Spinal cord (tissue), 10 donors: ENCODE data around the gene RBM3. TPM values are rescaled to one million over a fixed set of nuclear protein-coding genes. Genes with fewer than 3 reads are reported as not detected.
"Not testable (repeated sequence)": the region's sequence is repeated elsewhere in the genome, so short reads cannot be mapped to it uniquely, and the experiment has no call there.

Experiments used
- DNase-seq, 6 donors: peaks; one replicate each; pipeline versions ENCODE4 v3.0.0 to v3.0.0-alpha.2; 2013 to 2015; ENCODE audit warnings: low spot score in 6 of 6, low read depth in 4 of 6
- H3K27ac ChIP-seq: one replicate; pipeline ENCODE4 v1.5.1; 2013; ENCODE audit warnings: low read depth, low read length, control low read depth
- H3K27me3 ChIP-seq: one replicate; pipeline ENCODE4 v1.6.1; 2013; ENCODE audit warnings: low read length; ENCODE audit not compliant: control insufficient read depth, insufficient read depth
- H3K36me3 ChIP-seq: one replicate; pipeline ENCODE4 v1.6.1; 2013; ENCODE audit warnings: low read length; ENCODE audit not compliant: control insufficient read depth, insufficient read depth
- H3K4me1 ChIP-seq: one replicate; pipeline ENCODE4 v1.6.1; 2013; ENCODE audit warnings: low read length; ENCODE audit not compliant: control insufficient read depth, insufficient read depth
- H3K4me3 ChIP-seq: one replicate; pipeline ENCODE4 v1.5.1; 2013; ENCODE audit warnings: low read depth, low read length, control low read depth
- H3K9me3 ChIP-seq: one replicate; pipeline ENCODE4 v1.6.1; 2013; ENCODE audit warnings: low read length; ENCODE audit not compliant: control insufficient read depth, insufficient read depth
- WGBS: methylation state at CpG from one replicate; pipeline ENCODE4 v1.1.5; 2013; ENCODE audit warnings: missing lambda C conversion rate; ENCODE audit not compliant: insufficient coverage; 5-methylcytosine and 5-hydroxymethylcytosine counted together
- long read RNA-seq, 4 donors: transcript quantifications; one replicate each; lab custom pipeline, GENCODE V29; 2026
- polyA plus RNA-seq, 2 donors: library from polyadenylated mRNA; unstranded; fragments of 120-200 nt; gene quantifications; one replicate each; pipeline ENCODE4 v1.2.1, GENCODE V29; 2013; ENCODE audit not compliant: insufficient read length in 2 of 2
- total RNA-seq, 2 donors: library from RNA; depleted of rRNA in 1 of 2; stranded (reverse); fragments of 120-200 nt in 1 of 2; fragments of >200 nt in 1 of 2; gene quantifications; one replicate each; pipeline versions ENCODE4 v1.2.3 to v1.2.4, GENCODE V29; 2013 to 2014
- donor health status: healthy.

RBM3 gene
- 100 to 1,000 TPM; 116 to 158 TPM for total RNA-seq
- polyA plus RNA-seq, result 100 to 1,000 TPM; 216 to 254 TPM
- long read RNA-seq, donor 1, transcript RBM3-203 (7 exons, 2,162 nt), result major isoform, 39 of 45 reads
- long read RNA-seq, donor 1, partial matches to known transcripts, result 0 of 45 reads
- long read RNA-seq, donor 1, other reads (novel, unspliced or antisense), result 0 of 45 reads
- long read RNA-seq, donor 2, transcript RBM3-203 (7 exons, 2,162 nt), result major isoform, 26 of 35 reads
- long read RNA-seq, donor 2, partial matches to known transcripts, result 6 of 35 reads
- long read RNA-seq, donor 2, other reads (novel, unspliced or antisense), result 0 of 35 reads
- long read RNA-seq, donor 3, transcript RBM3-203 (7 exons, 2,162 nt), result major isoform, 33 of 38 reads
- long read RNA-seq, donor 3, partial matches to known transcripts, result 0 of 38 reads
- long read RNA-seq, donor 3, other reads (novel, unspliced or antisense), result 0 of 38 reads
- long read RNA-seq, donor 4, transcript RBM3-203 (7 exons, 2,162 nt), result major isoform, 76 of 182 reads
- long read RNA-seq, donor 4, transcript RBM3-204 (8 exons, 1,375 nt), result minor isoform, 5 of 182 reads
- long read RNA-seq, donor 4, partial matches to known transcripts, result 81 of 182 reads
- long read RNA-seq, donor 4, other reads (novel, unspliced or antisense), result 10 of 182 reads

DNA sequence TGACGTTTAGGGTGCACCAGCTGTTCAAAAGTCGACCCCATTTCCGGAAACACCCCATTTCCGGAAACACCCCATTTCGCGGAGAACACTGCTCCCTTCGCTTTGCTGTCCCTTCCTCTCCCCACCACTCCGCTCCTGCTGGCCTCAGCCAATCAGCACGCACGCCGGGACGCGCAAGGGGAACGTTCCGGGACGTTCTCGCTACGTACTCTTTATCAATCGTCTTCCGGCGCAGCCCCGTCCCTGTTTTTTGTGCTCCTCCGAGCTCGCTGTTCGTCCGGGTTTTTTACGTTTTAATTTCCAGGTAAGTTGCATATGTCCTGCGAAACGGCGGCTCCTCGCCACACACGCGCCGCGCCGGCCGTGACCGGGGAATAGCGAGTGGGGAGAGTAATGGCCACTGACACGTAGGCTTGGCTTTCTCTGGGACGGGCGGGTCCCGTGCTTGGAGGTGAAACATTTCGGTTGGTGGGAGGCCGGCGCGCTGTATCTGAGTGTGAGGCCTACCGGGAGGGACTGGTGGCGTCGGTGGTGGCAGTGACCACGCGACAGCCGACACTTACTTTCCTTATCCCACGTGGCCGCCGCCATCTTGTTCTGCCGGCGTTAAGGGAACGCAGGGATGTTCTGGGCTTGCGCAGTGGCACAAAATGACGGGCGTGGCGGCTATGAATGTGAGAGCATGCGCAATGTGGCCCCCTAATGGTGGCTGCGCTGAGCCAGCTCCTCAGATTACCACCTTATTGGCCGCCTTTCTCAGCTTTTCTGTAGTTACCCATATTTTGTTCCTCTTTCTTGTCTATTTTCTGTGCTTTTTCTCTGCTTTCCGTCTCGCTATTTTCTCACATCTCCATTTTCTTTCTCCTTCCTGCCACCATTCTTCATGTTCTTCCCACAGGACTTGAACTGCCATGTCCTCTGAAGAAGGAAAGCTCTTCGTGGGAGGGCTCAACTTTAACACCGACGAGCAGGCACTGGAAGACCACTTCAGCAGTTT lies at the start of gene RBM3:
Gene RBM3, plus strand, starts transcription at position 215 of the 997 bp plus-strand sequence. Its CDS starts 697 bp downstream, at position 912.
- Histone ChIP-seq H3K36me3 (peaks cover 24% of the 10 kb centered on the region), H3K27ac (peak within 1 kb of the TSS; percentile 98), H3K27me3 (no peaks in the 10 kb centered on the region), H3K9me3 (no peaks in the 10 kb centered on the region), H3K4me1 (peaks cover 20% of the 10 kb centered on the region), H3K4me3 (peak within 1 kb of the TSS; percentile 93)
- WGBS, result 28% methylated on average over 67 of the region's 71 CpGs
- peak; percentile 56 to 98 (median 84) for DNase-seq

DNA sequence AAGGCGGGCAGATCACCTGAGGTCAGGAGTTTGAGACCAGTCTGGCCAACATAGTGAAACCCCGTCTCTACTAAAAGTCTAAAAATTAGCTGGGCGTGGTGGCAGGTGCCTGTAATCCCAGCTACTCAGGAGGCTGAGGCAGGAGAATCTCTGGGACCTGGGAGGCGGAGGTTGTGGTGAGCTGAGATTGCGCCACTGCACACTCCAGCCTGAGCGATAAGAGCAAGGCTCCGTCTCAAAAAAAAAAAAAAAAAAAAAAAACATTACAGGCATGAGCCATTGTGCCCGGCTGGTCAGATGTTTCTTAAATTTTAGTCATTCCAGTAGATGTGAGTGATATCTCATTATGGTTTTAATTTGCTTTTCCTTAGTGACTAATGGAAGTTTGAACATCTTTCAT lies 48.4 kb upstream of the RBM3 start:
- DNase-seq, H3K9me3 ChIP-seq, H3K27ac ChIP-seq, H3K27me3 ChIP-seq, H3K4me3 ChIP-seq, H3K4me1 ChIP-seq: not testable (repeated sequence)
- peaks cover 12% of the 10 kb centered on the region for H3K36me3 ChIP-seq
- 86% methylated on average over 2 of the region's 8 CpGs for WGBS

DNA sequence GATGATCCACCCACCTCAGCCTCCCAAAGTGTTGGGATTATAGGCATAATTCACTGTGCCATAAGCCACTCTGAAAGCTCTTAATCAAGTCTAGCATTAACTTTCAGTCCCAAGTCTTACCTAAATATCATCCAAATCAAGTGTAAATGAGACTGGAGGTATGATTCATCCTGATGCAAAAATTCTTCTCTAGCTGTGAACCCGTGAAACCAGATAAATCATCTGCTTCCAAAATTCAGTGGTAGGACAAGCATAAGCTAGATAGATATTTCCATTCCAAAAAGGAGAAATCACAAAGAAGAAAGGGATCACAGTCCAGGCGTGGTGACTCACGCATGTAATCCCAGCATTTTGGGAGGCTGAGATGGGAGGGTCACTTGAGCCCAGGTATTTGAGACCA lies 43.5 kb upstream of the RBM3 start:
- no peak overlapping the region for H3K27ac ChIP-seq
- WGBS, result 100% methylated on average over 1 of the region's 3 CpGs
- H3K27me3 ChIP-seq, result no peaks in the 10 kb centered on the region
- no peak overlapping the region for H3K4me3 ChIP-seq
- DNase-seq, result no peak
- peaks cover 17% of the 10 kb centered on the region for H3K36me3 ChIP-seq
- no peaks in the 10 kb centered on the region for H3K4me1 ChIP-seq
- no peaks in the 10 kb centered on the region for H3K9me3 ChIP-seq

DNA sequence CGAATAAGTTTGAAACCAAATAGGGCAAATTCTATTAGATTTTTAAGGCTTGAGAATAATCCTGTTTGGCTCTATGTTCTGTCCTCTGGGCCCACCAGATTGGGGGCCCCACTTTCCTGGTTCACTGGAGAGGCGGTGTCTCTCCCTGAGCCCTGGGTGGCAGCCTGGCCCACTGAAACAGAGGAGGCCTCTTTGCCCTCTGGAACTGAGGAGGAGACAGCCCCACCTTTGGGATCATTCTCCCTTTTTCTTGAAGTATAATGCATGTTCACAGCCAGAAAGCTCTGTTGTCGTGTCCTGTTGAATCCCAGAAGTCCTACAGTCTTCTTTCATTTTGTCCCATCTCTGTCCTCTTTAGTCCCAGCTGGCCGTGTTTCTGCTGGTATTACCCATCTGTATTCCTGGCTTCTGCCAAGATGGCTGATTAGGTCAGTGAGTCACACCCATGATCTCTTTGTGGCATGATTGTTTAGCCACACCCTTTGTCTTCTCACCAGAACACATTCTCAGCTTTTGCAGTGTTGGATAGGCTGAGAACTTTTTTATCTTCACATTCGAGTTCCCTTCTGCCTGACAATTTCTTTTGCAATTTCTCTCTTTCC lies 42.8 kb upstream of the RBM3 start:
- Histone ChIP-seq H3K9me3 (no peaks in the 10 kb centered on the region), H3K4me3 (no peak overlapping the region), H3K36me3 (peaks cover 17% of the 10 kb centered on the region), H3K4me1 (no peaks in the 10 kb centered on the region), H3K27ac (no peak overlapping the region), H3K27me3 (no peaks in the 10 kb centered on the region)
- WGBS, result 59% methylated on average over 5 of the region's 5 CpGs
- no peak for DNase-seq

DNA sequence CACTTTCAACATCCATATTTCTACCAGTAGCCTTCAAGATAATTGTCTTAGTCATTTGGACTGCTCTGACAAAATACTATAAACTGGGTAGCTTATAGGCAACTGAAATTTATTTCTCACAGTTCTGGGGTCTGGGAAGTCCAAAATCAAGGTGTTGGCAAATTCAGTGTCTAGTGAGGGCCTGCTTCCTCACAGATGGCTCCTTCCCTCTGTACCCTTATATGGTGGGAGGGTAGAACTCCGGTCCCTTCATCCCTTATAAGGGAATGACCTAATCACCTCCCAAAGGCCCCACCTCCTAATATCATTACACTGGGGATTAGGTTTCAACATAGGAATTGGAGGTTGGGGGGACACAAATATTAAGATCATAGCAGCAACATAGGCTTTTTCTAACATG lies 42.1 kb upstream of the RBM3 start:
- WGBS, result no CpG with 5 or more reads among the region's 1 CpG
- Histone ChIP-seq H3K4me1 (no peaks in the 10 kb centered on the region), H3K27me3 (no peaks in the 10 kb centered on the region), H3K36me3 (peaks cover 17% of the 10 kb centered on the region), H3K27ac (no peak overlapping the region), H3K9me3 (no peaks in the 10 kb centered on the region), H3K4me3 (no peak overlapping the region)
- no peak for DNase-seq

DNA sequence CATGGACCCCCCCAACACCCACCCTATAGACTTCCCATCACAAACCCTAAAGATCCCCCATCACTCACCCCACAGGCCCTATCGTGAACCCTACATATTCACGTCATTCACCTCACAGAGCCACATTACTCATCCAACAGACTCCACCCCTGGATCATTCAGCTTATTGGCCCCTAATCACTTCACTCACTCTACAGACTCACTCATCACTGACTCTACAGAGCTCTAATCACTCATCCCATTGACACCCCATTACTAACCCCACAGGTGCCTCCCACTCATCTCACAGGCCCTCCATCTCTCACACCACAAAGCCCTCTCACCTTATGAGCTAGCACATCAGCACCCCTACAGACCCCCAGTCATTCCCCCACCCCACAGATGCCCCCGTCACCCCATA lies 41.1 kb upstream of the RBM3 start:
- DNase-seq, result no peak
- H3K9me3 ChIP-seq, result no peaks in the 10 kb centered on the region

DNA sequence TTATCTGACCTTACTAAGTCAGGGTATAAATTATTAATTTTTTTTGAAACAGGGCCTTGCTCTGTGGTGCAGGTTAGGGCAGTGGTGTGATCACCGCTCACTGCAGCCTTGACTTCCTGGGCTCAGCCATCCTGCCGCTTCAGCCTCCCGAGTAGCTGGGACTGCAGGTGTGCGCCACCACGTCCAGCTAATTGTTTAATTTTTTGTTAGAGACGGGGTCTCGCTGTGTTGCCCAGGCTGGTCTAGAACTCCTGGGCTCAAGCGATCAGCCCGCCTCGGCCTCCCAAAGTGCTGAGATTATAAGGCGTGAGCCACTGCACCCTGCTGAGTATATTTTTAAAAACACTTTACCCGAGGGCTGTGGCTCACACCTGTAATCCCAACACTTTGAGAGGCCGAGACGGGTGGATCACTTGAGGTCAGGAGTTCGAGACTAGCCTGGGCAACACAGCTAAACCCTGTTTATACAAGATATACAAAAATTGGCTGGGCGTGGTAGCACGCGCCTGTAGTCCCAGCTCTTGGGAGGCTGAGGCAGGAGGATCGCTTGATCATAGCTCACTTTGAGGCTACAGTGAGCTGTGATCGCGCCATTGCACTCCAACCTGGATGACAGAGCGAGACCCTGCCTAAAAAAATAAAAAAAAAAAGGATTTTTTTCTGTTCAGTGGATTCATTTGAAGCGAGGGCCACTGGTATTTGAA lies 35.5 kb upstream of the RBM3 start:
- Histone ChIP-seq H3K4me1 (peaks cover 13% of the 10 kb centered on the region), H3K36me3 (peaks cover 8% of the 10 kb centered on the region), H3K27ac (peak overlapping the region; percentile 81), H3K27me3 (no peaks in the 10 kb centered on the region), H3K9me3 (no peaks in the 10 kb centered on the region), H3K4me3 (peak overlapping the region; percentile 69)
- WGBS, result 76% methylated on average over 19 of the region's 23 CpGs
- DNase-seq, result no peak

More for the DNA sequence above, 41.1 kb upstream of the RBM3 start:
- Histone ChIP-seq H3K4me1 (no peaks in the 10 kb centered on the region), H3K4me3 (no peak overlapping the region), H3K27ac (no peak overlapping the region), H3K36me3 (peaks cover 15% of the 10 kb centered on the region), H3K27me3 (no peaks in the 10 kb centered on the region)
- WGBS, result 82% methylated on average over 2 of the region's 3 CpGs

DNA sequence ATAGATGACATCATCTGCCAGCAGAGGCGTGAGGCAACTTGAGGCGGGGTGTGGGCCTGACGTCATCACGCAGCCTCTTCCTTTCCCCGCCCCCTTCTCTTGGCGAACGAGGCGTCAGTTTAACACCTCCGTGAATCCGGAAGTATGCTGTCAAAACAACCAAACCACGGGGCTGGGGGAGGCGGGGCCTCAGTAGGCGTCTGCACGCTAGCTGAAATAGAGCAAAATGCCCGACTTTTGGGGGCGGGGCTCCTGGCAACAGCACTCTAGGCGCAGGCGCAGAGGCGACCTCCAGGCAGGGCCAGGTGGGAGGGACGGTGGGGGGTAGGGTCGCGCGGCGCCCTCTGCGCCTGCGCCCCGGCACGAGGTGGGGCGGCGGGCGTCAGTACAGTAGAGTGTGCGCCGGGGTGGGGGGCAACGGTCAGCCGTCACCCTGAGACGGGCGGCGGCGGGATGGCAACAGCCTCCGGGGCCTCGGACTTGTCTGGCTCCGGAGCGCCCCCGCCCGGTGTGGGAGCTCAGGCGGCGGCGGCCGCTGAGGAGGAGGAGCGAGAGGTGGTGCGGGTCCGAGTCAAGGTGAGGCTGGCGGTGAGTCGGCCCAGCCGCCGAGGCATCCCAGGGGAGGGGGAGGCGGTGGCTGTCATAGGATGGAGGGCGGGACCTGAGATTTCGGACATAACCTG lies 34.8 kb upstream of the RBM3 start, which contains the start of gene TBC1D25:
Gene TBC1D25, plus strand, starts transcription at position 370 of the 683 bp plus-strand sequence. Its CDS starts 84 bp downstream, at position 454.
- H3K36me3 ChIP-seq, result peaks cover 5% of the 10 kb centered on the region
- 28% methylated on average over 59 of the region's 59 CpGs for WGBS
- H3K9me3 ChIP-seq, result no peaks in the 10 kb centered on the region
- H3K4me3 ChIP-seq, result peak within 1 kb of the TSS; percentile 69
- H3K27me3 ChIP-seq, result no peaks in the 10 kb centered on the region
- peaks cover 13% of the 10 kb centered on the region for H3K4me1 ChIP-seq
- H3K27ac ChIP-seq, result peak within 1 kb of the TSS; percentile 83
- peak; percentile 72 to 99 (median 88) for DNase-seq
